Neural cell (in vitro differentiated cells): Measurements from ENCODE around the gene CD164L2. TPM values are rescaled to one million over a fixed set of nuclear protein-coding genes. Genes with fewer than 3 reads are reported as not detected.

Source experiments
- H2AFZ ChIP-seq: fragments of 200-600, 300-800 bp; sonication (generic), shearing (Covaris generic); 2 replicates; pipeline ENCODE4 v1.6.0; 2014; ENCODE audit warnings: low read depth, mild to moderate bottlenecking, antibody characterized with exemption, low read length, moderate library complexity
- H3F3A ChIP-seq: fragments of 200-600 bp; shearing (Covaris generic); 2 replicates; pipeline ENCODE4 v1.6.1; 2016; ENCODE audit warnings: mild to moderate bottlenecking, moderate library complexity, mixed read lengths, antibody characterized with exemption, low read length; ENCODE audit not compliant: insufficient read depth, poor library complexity, severe bottlenecking
- H3K27ac ChIP-seq: fragments of 200-600, 300-800 bp; sonication (generic), shearing (Covaris generic); 2 replicates; pipeline ENCODE4 v1.5.1; 2014; ENCODE audit warnings: mild to moderate bottlenecking, low read length, moderate library complexity
- H3K27me3 ChIP-seq: fragments of 300-800, 200-600 bp; sonication (generic), shearing (Covaris generic); 2 replicates; pipeline ENCODE4 v1.6.0; 2014; ENCODE audit warnings: mild to moderate bottlenecking, low read depth, low read length, moderate library complexity; ENCODE audit not compliant: insufficient read depth
- H3K36me3 ChIP-seq: fragments of 300-800, 200-600 bp; sonication (generic), shearing (Covaris generic); 2 replicates; pipeline ENCODE4 v1.5.1; 2014; ENCODE audit warnings: mild to moderate bottlenecking, antibody characterized with exemption, low read length, moderate library complexity; ENCODE audit not compliant: insufficient read depth
- H3K4me2 ChIP-seq: fragments of 300-800, 200-600 bp; sonication (generic), shearing (Covaris generic); 2 replicates; pipeline ENCODE4 v1.6.0; 2014; ENCODE audit warnings: mild to moderate bottlenecking, low read length
- H3K4me3 ChIP-seq: fragments of 300-800, 200-600 bp; sonication (generic), shearing (Covaris generic); 2 replicates; pipeline ENCODE4 v1.5.1; 2014; ENCODE audit warnings: mild to moderate bottlenecking, low read length, moderate library complexity
- H3K79me2 ChIP-seq: fragments of 200-600 bp; shearing (Covaris generic); replicated peaks from 2 replicates; pipeline ENCODE4 v1.6.0; 2014; ENCODE audit warnings: mild to moderate bottlenecking, low read length, moderate library complexity; ENCODE audit not compliant: insufficient read depth
- H3K9ac ChIP-seq: fragments of 300-800, 200-600 bp; sonication (generic), shearing (Covaris generic); 2 replicates; pipeline ENCODE4 v1.6.1; 2016; ENCODE audit warnings: mild to moderate bottlenecking, low read length, mixed read lengths
- H3K9me2 ChIP-seq: fragments of 200-600 bp; shearing (Covaris generic); 2 replicates; pipeline ENCODE4 v1.6.1; 2016; ENCODE audit warnings: mild to moderate bottlenecking, low read length, mixed read lengths; ENCODE audit not compliant: insufficient read depth
- H3K9me3 ChIP-seq: fragments of 200-600, 300-800 bp; sonication (generic), shearing (Covaris generic); 2 replicates; pipeline ENCODE4 v1.6.1; 2016; ENCODE audit warnings: mild to moderate bottlenecking, mixed run types, low read length, moderate library complexity, mixed read lengths
- H4K20me1 ChIP-seq: fragments of 200-600 bp; shearing (Covaris generic); 2 replicates; pipeline ENCODE4 v1.6.1; 2016; ENCODE audit warnings: mild to moderate bottlenecking, mixed run types; ENCODE audit not compliant: insufficient read depth
- EP300 ChIP-seq: fragments of 450-650 bp; conservative IDR thresholded peaks from 2 replicates; pipeline ENCODE4 v1.6.1; 2014; ENCODE audit warnings: antibody characterized with exemption, mild to moderate bottlenecking, moderate library complexity; ENCODE audit not compliant: poor library complexity, severe bottlenecking
- EZH2 ChIP-seq: fragments of 200-600, 300-800 bp; shearing (Covaris generic), sonication (generic); IDR thresholded peaks from 2 replicates; pipeline ENCODE4 v1.6.1; 2014; ENCODE audit warnings: antibody characterized with exemption, low read length, borderline replicate concordance, mild to moderate bottlenecking; ENCODE audit not compliant: insufficient read depth, poor library complexity, severe bottlenecking
- MXI1 ChIP-seq: fragments of 450-650 bp; conservative IDR thresholded peaks from 2 replicates; pipeline ENCODE4 v1.6.1; 2014; ENCODE audit warnings: antibody characterized with exemption, mild to moderate bottlenecking; ENCODE audit not compliant: poor library complexity, severe bottlenecking
- POLR2AphosphoS5 ChIP-seq: IDR thresholded peaks from 2 replicates; pipeline ENCODE4 v1.6.1; 2012
- RAD21 ChIP-seq: fragments of 450-650 bp; conservative IDR thresholded peaks from 2 replicates; pipeline ENCODE4 v1.6.1; 2014; ENCODE audit warnings: antibody characterized with exemption, mild to moderate bottlenecking, moderate library complexity
- SMC3 ChIP-seq: fragments of 450-650 bp; conservative IDR thresholded peaks from 2 replicates; pipeline ENCODE4 v1.6.1; 2014; ENCODE audit warnings: antibody characterized with exemption, mild to moderate bottlenecking, moderate library complexity; ENCODE audit not compliant: poor library complexity
- TAF1 ChIP-seq: IDR thresholded peaks from 2 replicates; pipeline ENCODE4 v1.6.1; 2012; ENCODE audit warnings: low read depth
- polyA plus RNA-seq: library from polyadenylated mRNA; depleted of rRNA; stranded (reverse); fragments of >200 nt; gene quantifications from 2 replicates; pipeline ENCODE4 v1.2.3, GENCODE V29; 2014
- TF ChIP-seq, protein P1 (sequence below): fragments of 450-650 bp; IDR thresholded peaks from 2 replicates; pipeline ENCODE4 v1.5.1; 2014; ENCODE audit warnings: antibody characterized with exemption, mild to moderate bottlenecking, moderate library complexity; ENCODE audit not compliant: poor library complexity, severe bottlenecking
- TF ChIP-seq, protein P2 (sequence below): IDR thresholded peaks from 2 replicates; pipeline ENCODE4 v1.6.1; 2012; ENCODE audit warnings: borderline replicate concordance

The CD164L2 gene
- polyA plus RNA-seq, 1 donor from 2014 or later: not detected

DNA sequence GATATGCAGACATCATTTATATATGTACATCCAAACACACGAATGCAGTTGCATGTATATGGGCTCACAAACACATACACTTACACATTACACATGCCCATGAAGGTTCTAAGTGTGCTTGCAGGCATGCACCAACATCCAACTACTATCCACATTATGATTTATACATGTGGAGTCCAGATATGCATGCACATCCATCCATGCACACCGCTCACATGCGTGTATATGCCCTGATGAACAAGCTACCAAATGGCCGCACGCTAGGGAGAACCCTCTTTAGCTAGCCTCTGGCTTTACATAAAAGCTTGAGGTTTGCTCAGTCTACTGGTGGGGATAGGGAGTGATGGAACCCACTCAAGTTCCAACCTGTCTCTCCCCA lies 17.8 kb upstream of the CD164L2 start:
- TF ChIP-seq POLR2AphosphoS5 (no peak), MXI1 (no peak), TAF1 (no peak), RAD21 (no peak), EP300 (no peak), EZH2 (no peak), SMC3 (no peak)
- TF ChIP-seq, protein P1, sequence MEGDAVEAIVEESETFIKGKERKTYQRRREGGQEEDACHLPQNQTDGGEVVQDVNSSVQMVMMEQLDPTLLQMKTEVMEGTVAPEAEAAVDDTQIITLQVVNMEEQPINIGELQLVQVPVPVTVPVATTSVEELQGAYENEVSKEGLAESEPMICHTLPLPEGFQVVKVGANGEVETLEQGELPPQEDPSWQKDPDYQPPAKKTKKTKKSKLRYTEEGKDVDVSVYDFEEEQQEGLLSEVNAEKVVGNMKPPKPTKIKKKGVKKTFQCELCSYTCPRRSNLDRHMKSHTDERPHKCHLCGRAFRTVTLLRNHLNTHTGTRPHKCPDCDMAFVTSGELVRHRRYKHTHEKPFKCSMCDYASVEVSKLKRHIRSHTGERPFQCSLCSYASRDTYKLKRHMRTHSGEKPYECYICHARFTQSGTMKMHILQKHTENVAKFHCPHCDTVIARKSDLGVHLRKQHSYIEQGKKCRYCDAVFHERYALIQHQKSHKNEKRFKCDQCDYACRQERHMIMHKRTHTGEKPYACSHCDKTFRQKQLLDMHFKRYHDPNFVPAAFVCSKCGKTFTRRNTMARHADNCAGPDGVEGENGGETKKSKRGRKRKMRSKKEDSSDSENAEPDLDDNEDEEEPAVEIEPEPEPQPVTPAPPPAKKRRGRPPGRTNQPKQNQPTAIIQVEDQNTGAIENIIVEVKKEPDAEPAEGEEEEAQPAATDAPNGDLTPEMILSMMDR: no peak
- TF ChIP-seq, protein P2, sequence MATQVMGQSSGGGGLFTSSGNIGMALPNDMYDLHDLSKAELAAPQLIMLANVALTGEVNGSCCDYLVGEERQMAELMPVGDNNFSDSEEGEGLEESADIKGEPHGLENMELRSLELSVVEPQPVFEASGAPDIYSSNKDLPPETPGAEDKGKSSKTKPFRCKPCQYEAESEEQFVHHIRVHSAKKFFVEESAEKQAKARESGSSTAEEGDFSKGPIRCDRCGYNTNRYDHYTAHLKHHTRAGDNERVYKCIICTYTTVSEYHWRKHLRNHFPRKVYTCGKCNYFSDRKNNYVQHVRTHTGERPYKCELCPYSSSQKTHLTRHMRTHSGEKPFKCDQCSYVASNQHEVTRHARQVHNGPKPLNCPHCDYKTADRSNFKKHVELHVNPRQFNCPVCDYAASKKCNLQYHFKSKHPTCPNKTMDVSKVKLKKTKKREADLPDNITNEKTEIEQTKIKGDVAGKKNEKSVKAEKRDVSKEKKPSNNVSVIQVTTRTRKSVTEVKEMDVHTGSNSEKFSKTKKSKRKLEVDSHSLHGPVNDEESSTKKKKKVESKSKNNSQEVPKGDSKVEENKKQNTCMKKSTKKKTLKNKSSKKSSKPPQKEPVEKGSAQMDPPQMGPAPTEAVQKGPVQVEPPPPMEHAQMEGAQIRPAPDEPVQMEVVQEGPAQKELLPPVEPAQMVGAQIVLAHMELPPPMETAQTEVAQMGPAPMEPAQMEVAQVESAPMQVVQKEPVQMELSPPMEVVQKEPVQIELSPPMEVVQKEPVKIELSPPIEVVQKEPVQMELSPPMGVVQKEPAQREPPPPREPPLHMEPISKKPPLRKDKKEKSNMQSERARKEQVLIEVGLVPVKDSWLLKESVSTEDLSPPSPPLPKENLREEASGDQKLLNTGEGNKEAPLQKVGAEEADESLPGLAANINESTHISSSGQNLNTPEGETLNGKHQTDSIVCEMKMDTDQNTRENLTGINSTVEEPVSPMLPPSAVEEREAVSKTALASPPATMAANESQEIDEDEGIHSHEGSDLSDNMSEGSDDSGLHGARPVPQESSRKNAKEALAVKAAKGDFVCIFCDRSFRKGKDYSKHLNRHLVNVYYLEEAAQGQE: no peak
- no peaks in the 10 kb centered on the region for H3K36me3 ChIP-seq
- H3K9me3 ChIP-seq: no peaks in the 10 kb centered on the region
- H3K27me3 ChIP-seq: no peaks in the 10 kb centered on the region
- no peak overlapping the region for H3K9ac ChIP-seq
- H2AFZ ChIP-seq: no peak overlapping the region
- no peak overlapping the region for H3K4me2 ChIP-seq
- H4K20me1 ChIP-seq: no peaks in the 10 kb centered on the region
- no peak overlapping the region for H3K4me3 ChIP-seq
- H3F3A ChIP-seq: no peaks in the 10 kb centered on the region
- no peaks in the 10 kb centered on the region for H3K9me2 ChIP-seq
- no peak overlapping the region for H3K27ac ChIP-seq
- no peaks in the 10 kb centered on the region for H3K79me2 ChIP-seq

DNA sequence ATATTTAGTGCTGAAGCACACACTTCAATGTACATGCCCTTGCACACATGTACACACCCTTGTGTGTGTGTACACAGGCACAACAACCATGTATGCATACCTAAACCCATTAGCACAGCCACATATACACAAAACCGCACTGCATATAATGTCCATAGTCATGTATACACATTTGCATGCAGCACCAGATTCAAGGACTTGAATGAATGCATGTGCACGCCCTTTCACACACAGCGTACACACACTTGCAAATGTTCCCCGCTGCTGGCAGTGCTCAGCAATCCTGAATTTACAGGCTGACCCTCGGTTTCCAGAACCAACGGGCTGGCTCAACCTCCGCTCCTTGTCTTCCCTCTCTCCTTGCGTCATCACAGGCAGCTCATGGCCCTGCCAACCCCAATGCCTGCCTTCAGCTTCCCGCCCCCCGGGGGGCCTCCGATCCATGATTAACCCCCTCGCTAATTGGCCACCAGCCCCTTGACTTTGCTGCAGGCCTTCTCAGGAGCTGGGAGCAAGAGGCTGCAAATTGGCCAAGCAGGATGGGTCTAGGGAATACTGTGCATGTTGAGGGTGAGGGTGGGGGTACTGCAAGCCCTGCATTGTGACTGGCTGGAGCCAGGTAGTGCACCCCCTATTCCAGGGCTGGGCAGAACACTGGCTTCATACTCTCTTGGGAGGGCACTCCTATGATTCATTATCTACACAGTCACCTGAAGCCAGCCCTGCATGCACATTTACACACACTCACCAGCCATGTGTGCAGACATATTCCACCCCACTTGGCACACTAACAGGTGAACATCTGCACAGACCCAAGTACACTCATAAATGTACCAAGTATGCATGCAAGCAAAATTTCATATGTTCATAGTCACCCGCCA lies 17.2 kb upstream of the CD164L2 start:
- Histone ChIP-seq H3K9me3 (no peaks in the 10 kb centered on the region), H3K4me3 (no peak overlapping the region), H3K36me3 (no peaks in the 10 kb centered on the region), H3K27ac (peak overlapping the region; percentile 57), H3K27me3 (no peaks in the 10 kb centered on the region), H2AFZ (no peak overlapping the region), H4K20me1 (no peaks in the 10 kb centered on the region), H3F3A (no peaks in the 10 kb centered on the region), H3K9ac (peak overlapping the region; percentile 40), H3K9me2 (no peaks in the 10 kb centered on the region), H3K79me2 (no peaks in the 10 kb centered on the region), H3K4me2 (no peak overlapping the region)
- TF ChIP-seq TAF1 (no peak), MXI1 (no peak), RAD21 (no peak)
- TF ChIP-seq, protein P2: no peak
